ENCODE data around the gene PTPRD.

The PTPRD gene

DNA sequence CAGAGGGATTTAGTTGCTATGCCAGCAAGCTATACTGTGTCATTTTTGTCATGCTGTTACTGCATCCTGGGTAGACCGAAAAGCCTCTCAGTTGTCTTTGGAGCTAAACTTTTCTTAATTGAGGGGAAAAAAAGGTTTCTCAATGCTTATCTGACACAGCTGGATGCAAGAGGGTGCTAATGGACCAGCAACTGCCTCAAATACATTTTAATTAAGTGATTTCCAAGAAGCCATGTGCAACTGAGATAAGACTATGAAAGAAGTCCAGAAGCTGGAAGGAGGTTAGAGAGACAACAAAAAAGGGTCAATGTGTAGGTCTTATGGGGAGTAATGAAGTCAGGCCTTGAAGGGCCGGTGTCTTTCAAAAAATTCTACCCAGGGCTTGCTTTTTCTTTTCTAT lies 2347.5 kb downstream of the PTPRD start:
- TF ChIP-seq, protein P1, sequence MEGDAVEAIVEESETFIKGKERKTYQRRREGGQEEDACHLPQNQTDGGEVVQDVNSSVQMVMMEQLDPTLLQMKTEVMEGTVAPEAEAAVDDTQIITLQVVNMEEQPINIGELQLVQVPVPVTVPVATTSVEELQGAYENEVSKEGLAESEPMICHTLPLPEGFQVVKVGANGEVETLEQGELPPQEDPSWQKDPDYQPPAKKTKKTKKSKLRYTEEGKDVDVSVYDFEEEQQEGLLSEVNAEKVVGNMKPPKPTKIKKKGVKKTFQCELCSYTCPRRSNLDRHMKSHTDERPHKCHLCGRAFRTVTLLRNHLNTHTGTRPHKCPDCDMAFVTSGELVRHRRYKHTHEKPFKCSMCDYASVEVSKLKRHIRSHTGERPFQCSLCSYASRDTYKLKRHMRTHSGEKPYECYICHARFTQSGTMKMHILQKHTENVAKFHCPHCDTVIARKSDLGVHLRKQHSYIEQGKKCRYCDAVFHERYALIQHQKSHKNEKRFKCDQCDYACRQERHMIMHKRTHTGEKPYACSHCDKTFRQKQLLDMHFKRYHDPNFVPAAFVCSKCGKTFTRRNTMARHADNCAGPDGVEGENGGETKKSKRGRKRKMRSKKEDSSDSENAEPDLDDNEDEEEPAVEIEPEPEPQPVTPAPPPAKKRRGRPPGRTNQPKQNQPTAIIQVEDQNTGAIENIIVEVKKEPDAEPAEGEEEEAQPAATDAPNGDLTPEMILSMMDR (IDR thresholded peaks at IDR 0.05; ENCODE audit: control extremely low read depth, extremely low read depth, low read depth, missing control alignments) = no peak
- ChIA-PET POLR2A (no interaction called here), CTCF (no interaction called here)
- no peak for DNase-seq (ENCODE audit: extremely low spot score)
